Measurements from ENCODE around the gene EGR4. TPM values are rescaled to one million over a fixed set of nuclear protein-coding genes. Genes with fewer than 3 reads are reported as not detected.

EGR4 gene
- under 1 TPM in 1 of 2 donors, not detected in 1; 0.10 TPM for total RNA-seq
- not detected for polyA plus RNA-seq (ENCODE audit: insufficient read length in 2 of 2)
- long read RNA-seq, donor 1, result 0 reads
- long read RNA-seq, donor 2, result 0 reads
- long read RNA-seq, donor 3, result 0 reads
- long read RNA-seq, donor 4, result 0 reads

- H3K4me3 ChIP-seq (ENCODE audit: low read depth, low read length), result peak within 1 kb of the TSS; percentile 21
- H3K36me3 ChIP-seq (ENCODE audit: control insufficient read depth, insufficient read depth, low read length), result no peaks in the 10 kb centered on the region
- DNase-seq (ENCODE audit: low read depth in 4 of 6, low spot score in 6 of 6), result peak in 2 of 6 donors; percentile 89 to 92
- H3K27me3 ChIP-seq (ENCODE audit: control insufficient read depth, insufficient read depth, low read length), result peaks cover 81% of the 10 kb centered on the region
- H3K4me1 ChIP-seq (ENCODE audit: control insufficient read depth, insufficient read depth, low read length), result peaks cover 32% of the 10 kb centered on the region
- H3K27ac ChIP-seq (ENCODE audit: low read depth, low read length), result no peak within 1 kb of the TSS
- H3K9me3 ChIP-seq (ENCODE audit: control insufficient read depth, insufficient read depth, low read length), result peaks cover 2% of the 10 kb centered on the region
- WGBS (ENCODE audit: insufficient coverage), result 0% methylated on average over 41 of the region's 45 CpGs
Observed at GRCh38 chr2:73293534-73294171, at the start of gene EGR4. Gene EGR4, minus strand, starts transcription at chr2:73293548. Its CDS starts 231 bp downstream, at chr2:73293317.

- no peak for DNase-seq (ENCODE audit: low read depth in 4 of 6, low spot score in 6 of 6)
- peaks cover 2% of the 10 kb centered on the region for H3K27me3 ChIP-seq (ENCODE audit: control insufficient read depth, insufficient read depth, low read length)
- WGBS (ENCODE audit: insufficient coverage), result 60% methylated on average over 1 of the region's 3 CpGs
Observed at GRCh38 chr2:73341039-73341438, 47.7 kb upstream of the EGR4 start.

GRCh38 chr2:73339201-73339600 lies 45.9 kb upstream of the EGR4 start:
- WGBS (ENCODE audit: insufficient coverage), result 55% methylated on average over 1 of the region's 3 CpGs
- peak in 1 of 6 donors; percentile 87 for DNase-seq (ENCODE audit: low read depth in 4 of 6, low spot score in 6 of 6)
- Histone ChIP-seq H3K4me3 (ENCODE audit: low read depth, low read length) (no peak overlapping the region), H3K4me1 (ENCODE audit: control insufficient read depth, insufficient read depth, low read length) (no peaks in the 10 kb centered on the region), H3K27me3 (ENCODE audit: control insufficient read depth, insufficient read depth, low read length) (no peaks in the 10 kb centered on the region), H3K9me3 (ENCODE audit: control insufficient read depth, insufficient read depth, low read length) (no peaks in the 10 kb centered on the region), H3K36me3 (ENCODE audit: control insufficient read depth, insufficient read depth, low read length) (no peaks in the 10 kb centered on the region), H3K27ac (ENCODE audit: low read depth, low read length) (no peak overlapping the region)

More at GRCh38 chr2:73341039-73341438, 47.7 kb upstream of the EGR4 start:
- Histone ChIP-seq H3K36me3 (ENCODE audit: control insufficient read depth, insufficient read depth, low read length) (no peaks in the 10 kb centered on the region), H3K4me1 (ENCODE audit: control insufficient read depth, insufficient read depth, low read length) (no peaks in the 10 kb centered on the region), H3K9me3 (ENCODE audit: control insufficient read depth, insufficient read depth, low read length) (no peaks in the 10 kb centered on the region), H3K4me3 (ENCODE audit: low read depth, low read length) (no peak overlapping the region), H3K27ac (ENCODE audit: low read depth, low read length) (no peak overlapping the region)

GRCh38 chr2:73337828-73338227 lies 44.5 kb upstream of the EGR4 start:
- H3K27ac ChIP-seq (ENCODE audit: low read depth, low read length), result no peak overlapping the region
- no peaks in the 10 kb centered on the region for H3K4me1 ChIP-seq (ENCODE audit: control insufficient read depth, insufficient read depth, low read length)
- WGBS (ENCODE audit: insufficient coverage), result 43% methylated on average over 2 of the region's 3 CpGs
- no peaks in the 10 kb centered on the region for H3K27me3 ChIP-seq (ENCODE audit: control insufficient read depth, insufficient read depth, low read length)
- H3K4me3 ChIP-seq (ENCODE audit: low read depth, low read length), result no peak overlapping the region
- H3K36me3 ChIP-seq (ENCODE audit: control insufficient read depth, insufficient read depth, low read length), result no peaks in the 10 kb centered on the region
- no peak for DNase-seq (ENCODE audit: low read depth in 4 of 6, low spot score in 6 of 6)
- H3K9me3 ChIP-seq (ENCODE audit: control insufficient read depth, insufficient read depth, low read length), result no peaks in the 10 kb centered on the region

- no peaks in the 10 kb centered on the region for H3K27me3 ChIP-seq (ENCODE audit: control insufficient read depth, insufficient read depth, low read length)
- no peaks in the 10 kb centered on the region for H3K36me3 ChIP-seq (ENCODE audit: control insufficient read depth, insufficient read depth, low read length)
- no peak overlapping the region for H3K4me3 ChIP-seq (ENCODE audit: low read depth, low read length)
- no peaks in the 10 kb centered on the region for H3K9me3 ChIP-seq (ENCODE audit: control insufficient read depth, insufficient read depth, low read length)
- H3K4me1 ChIP-seq (ENCODE audit: control insufficient read depth, insufficient read depth, low read length), result no peaks in the 10 kb centered on the region
- 100% methylated on average over 1 of the region's 1 CpG for WGBS (ENCODE audit: insufficient coverage)
- no peak for DNase-seq (ENCODE audit: low read depth in 4 of 6, low spot score in 6 of 6)
- no peak overlapping the region for H3K27ac ChIP-seq (ENCODE audit: low read depth, low read length)
Observed at GRCh38 chr2:73334620-73335019, 41.3 kb upstream of the EGR4 start.

GRCh38 chr2:73334045-73334444 lies 40.7 kb upstream of the EGR4 start:
- no CpG with 5 or more reads among the region's 2 CpGs for WGBS (ENCODE audit: insufficient coverage)

GRCh38 chr2:73333564-73333963 lies 40.2 kb upstream of the EGR4 start:
- H3K27me3 ChIP-seq (ENCODE audit: control insufficient read depth, insufficient read depth, low read length), result no peaks in the 10 kb centered on the region
- H3K27ac ChIP-seq (ENCODE audit: low read depth, low read length), result no peak overlapping the region
- no peaks in the 10 kb centered on the region for H3K36me3 ChIP-seq (ENCODE audit: control insufficient read depth, insufficient read depth, low read length)
- DNase-seq (ENCODE audit: low read depth in 4 of 6, low spot score in 6 of 6), result no peak
- no peak overlapping the region for H3K4me3 ChIP-seq (ENCODE audit: low read depth, low read length)
- no peaks in the 10 kb centered on the region for H3K4me1 ChIP-seq (ENCODE audit: control insufficient read depth, insufficient read depth, low read length)
- no peaks in the 10 kb centered on the region for H3K9me3 ChIP-seq (ENCODE audit: control insufficient read depth, insufficient read depth, low read length)

More at GRCh38 chr2:73334045-73334444, 40.7 kb upstream of the EGR4 start:
- H3K4me3 ChIP-seq (ENCODE audit: low read depth, low read length), result no peak overlapping the region
- no peak for DNase-seq (ENCODE audit: low read depth in 4 of 6, low spot score in 6 of 6)
- H3K27me3 ChIP-seq (ENCODE audit: control insufficient read depth, insufficient read depth, low read length), result no peaks in the 10 kb centered on the region
- no peaks in the 10 kb centered on the region for H3K9me3 ChIP-seq (ENCODE audit: control insufficient read depth, insufficient read depth, low read length)
- H3K4me1 ChIP-seq (ENCODE audit: control insufficient read depth, insufficient read depth, low read length), result no peaks in the 10 kb centered on the region
- no peaks in the 10 kb centered on the region for H3K36me3 ChIP-seq (ENCODE audit: control insufficient read depth, insufficient read depth, low read length)
- no peak overlapping the region for H3K27ac ChIP-seq (ENCODE audit: low read depth, low read length)

- Histone ChIP-seq H3K4me3 (ENCODE audit: low read depth, low read length) (no peak overlapping the region), H3K36me3 (ENCODE audit: control insufficient read depth, insufficient read depth, low read length) (no peaks in the 10 kb centered on the region), H3K27ac (ENCODE audit: low read depth, low read length) (no peak overlapping the region), H3K27me3 (ENCODE audit: control insufficient read depth, insufficient read depth, low read length) (peaks cover 3% of the 10 kb centered on the region), H3K4me1 (ENCODE audit: control insufficient read depth, insufficient read depth, low read length) (no peaks in the 10 kb centered on the region), H3K9me3 (ENCODE audit: control insufficient read depth, insufficient read depth, low read length) (no peaks in the 10 kb centered on the region)
- 8% methylated on average over 7 of the region's 13 CpGs for WGBS (ENCODE audit: insufficient coverage)
- peak in 2 of 6 donors; percentile 59 to 80 for DNase-seq (ENCODE audit: low read depth in 4 of 6, low spot score in 6 of 6)
Observed at GRCh38 chr2:73324126-73324725, 30.9 kb upstream of the EGR4 start.

- peaks cover 3% of the 10 kb centered on the region for H3K27me3 ChIP-seq (ENCODE audit: control insufficient read depth, insufficient read depth, low read length)
- H3K9me3 ChIP-seq (ENCODE audit: control insufficient read depth, insufficient read depth, low read length), result no peaks in the 10 kb centered on the region
- H3K4me3 ChIP-seq (ENCODE audit: low read depth, low read length), result no peak overlapping the region
- DNase-seq (ENCODE audit: low read depth in 4 of 6, low spot score in 6 of 6), result no peak
- WGBS (ENCODE audit: insufficient coverage), result 74% methylated on average over 5 of the region's 5 CpGs
- no peaks in the 10 kb centered on the region for H3K36me3 ChIP-seq (ENCODE audit: control insufficient read depth, insufficient read depth, low read length)
- no peaks in the 10 kb centered on the region for H3K4me1 ChIP-seq (ENCODE audit: control insufficient read depth, insufficient read depth, low read length)
- no peak overlapping the region for H3K27ac ChIP-seq (ENCODE audit: low read depth, low read length)
Observed at GRCh38 chr2:73323551-73323950, 30.2 kb upstream of the EGR4 start.

- no peak for DNase-seq (ENCODE audit: low read depth in 4 of 6, low spot score in 6 of 6)
- Histone ChIP-seq H3K27me3 (ENCODE audit: control insufficient read depth, insufficient read depth, low read length) (peaks cover 3% of the 10 kb centered on the region), H3K4me1 (ENCODE audit: control insufficient read depth, insufficient read depth, low read length) (no peaks in the 10 kb centered on the region), H3K9me3 (ENCODE audit: control insufficient read depth, insufficient read depth, low read length) (no peaks in the 10 kb centered on the region), H3K27ac (ENCODE audit: low read depth, low read length) (no peak overlapping the region), H3K36me3 (ENCODE audit: control insufficient read depth, insufficient read depth, low read length) (no peaks in the 10 kb centered on the region), H3K4me3 (ENCODE audit: low read depth, low read length) (no peak overlapping the region)
- 100% methylated on average over 2 of the region's 2 CpGs for WGBS (ENCODE audit: insufficient coverage)
Observed at GRCh38 chr2:73314441-73314840, 21.1 kb upstream of the EGR4 start.
